CD1c-positive myeloid dendritic cell (primary cell): ENCODE results near the gene KCNQ1.

Experiments
- DNase-seq: peaks from one replicate; pipeline ENCODE4 v3.0.0-alpha.2; 2016; ENCODE audit errors: extremely low spot score

Gene KCNQ1

DNA sequence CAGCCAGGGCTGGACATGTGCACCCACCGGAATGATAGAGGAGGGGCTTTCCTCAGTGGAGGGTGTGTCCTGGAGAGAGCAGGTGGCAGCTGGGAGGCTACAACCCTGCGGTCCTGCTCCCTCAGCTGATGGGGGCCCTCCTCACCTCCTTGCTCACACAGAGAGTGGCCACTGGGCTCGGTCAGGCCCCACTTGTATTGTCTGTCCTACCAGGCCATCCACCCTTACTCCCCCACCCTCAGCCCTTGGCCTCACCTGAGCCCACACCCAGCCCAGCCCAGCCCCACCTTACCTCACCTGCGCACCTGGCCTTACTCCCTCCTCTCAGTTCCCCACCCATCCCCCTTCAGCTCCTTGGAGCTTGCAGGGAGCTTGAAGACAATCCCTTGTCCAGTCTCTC lies 3.6 kb upstream of the KCNQ1 start:
- no peak for DNase-seq

DNA sequence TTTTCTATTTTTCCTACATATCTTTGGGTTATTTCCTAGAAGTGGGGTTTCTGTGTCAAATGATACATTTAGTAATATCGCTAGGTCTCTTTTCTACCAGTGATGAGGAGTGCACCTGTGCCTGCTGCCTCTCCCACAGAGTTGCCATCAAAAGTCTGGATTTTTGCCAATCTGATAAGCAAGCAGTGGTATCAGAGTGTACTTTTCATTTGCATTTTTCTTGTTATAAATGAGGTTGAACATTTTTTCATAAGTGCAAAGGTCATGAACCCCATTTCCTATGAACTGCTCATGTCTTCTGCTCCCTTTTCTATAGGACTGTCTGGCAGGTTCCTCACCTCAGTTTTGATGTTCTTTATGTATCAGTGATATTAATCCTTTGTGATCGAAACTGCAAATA lies 2.2 kb upstream of the KCNQ1 start:
- peak; percentile 44 for DNase-seq

DNA sequence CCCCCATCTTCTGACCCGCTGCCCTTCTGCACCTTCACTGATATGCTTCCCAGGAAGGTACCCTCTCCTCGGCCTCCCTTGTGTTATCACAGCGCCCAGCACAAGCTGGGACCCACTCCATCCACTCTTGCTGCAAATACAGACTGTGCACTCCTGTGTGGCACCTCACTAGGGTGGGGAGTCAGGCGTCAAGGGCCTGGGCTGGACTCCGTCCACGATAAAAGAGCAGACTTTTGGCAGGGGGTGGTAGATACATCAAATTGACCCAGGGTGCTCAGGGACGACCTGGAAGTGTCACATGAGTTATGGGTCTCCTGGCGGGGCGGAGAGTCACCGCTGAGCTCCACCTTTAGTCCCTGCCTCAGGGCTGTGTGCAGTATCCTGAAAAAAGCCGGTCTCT lies 1.4 kb upstream of the KCNQ1 start:
- DNase-seq: no peak

DNA sequence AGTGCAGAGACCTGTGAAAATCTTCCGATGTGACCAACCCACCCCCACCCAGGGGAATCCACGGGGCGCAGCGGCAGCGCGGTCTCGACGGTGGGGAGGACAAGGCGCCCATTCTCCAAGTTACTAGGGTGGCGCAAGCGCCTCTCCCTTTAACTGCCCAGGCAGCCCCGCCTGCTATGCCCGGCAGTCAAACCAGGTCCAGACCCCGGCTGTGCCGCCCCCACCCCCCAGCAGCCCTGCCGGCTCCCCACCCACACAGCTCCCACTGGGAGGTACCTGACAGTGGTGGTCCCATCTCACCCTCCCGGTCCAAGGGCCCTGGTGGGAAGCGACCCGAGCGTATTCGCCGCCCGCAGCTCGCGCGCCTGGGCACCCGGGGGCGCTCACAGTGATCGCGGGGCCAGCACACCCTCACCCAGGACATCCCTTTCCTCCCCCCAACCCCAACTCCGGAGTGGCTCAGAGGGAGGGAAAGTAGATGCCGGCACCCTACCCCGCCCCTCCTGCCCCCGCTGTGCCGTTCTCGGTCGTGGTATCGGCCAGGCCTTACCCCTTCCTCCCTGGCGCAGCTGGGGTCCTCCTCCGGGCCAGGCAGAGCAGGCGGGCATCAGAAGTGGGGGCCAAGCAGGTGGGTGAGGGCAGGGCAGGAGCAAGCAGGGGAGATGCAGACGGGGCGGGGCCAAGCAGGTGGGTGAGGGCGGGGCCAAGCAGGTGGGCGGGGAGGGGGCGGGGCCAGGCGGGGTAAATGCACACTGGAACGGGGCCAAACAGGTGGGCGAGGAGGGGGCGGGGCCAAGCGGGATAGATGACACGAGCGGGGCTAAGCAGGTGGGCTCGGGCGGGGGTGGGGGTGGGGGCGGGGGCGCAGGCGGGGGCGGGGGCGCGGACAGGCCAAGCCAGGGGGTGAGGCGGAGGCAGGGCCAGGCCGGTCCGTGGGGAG lies 657 bp upstream of the KCNQ1 start, which contains the start of gene TRPM5:
TRPM5 (minus strand) TSS at position 634 of the 940 bp plus-strand sequence. CDS start 21,478 bp downstream, outside the sequence.
- DNase-seq: peak; percentile 39

DNA sequence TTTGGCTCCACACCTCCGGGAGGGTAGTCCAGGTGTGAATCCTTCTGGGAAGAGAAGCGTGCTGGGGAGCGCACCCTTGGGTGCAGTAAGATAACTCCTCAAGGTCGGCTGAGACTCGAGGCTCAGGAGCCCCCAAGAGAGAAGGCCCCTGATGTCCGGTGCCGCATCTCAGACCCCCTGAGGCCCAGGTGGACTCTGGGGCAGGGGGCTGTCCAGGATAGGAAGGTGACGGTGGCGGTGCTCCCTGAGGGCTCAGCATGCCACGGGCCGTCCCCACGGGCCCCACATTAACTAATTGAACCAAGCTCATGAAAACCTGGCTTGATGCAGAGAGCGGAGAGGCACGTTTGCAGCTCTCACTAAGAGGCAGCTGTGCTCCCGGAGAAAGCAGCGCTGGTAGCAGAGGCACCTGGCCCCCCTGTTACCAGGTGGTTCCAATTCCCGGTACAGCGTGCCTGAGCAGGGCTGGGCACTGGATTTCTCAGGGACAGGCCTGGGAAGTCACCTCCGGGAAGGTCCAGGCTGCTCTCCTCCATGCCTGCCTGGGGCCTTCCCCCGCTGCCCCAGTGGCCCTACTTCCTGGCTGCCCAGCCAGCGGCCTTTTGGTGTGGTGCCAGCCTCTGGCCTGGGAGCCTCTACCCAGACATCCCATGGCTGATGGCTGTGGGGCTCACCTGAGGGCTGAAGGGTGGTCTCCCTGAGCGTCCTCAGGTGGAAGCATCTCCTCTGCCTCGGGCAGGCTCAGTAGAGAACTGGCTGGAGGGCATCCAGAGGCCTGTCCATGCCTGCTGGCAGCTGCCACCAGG lies 1.1 kb downstream of the KCNQ1 start:
- no peak for DNase-seq

DNA sequence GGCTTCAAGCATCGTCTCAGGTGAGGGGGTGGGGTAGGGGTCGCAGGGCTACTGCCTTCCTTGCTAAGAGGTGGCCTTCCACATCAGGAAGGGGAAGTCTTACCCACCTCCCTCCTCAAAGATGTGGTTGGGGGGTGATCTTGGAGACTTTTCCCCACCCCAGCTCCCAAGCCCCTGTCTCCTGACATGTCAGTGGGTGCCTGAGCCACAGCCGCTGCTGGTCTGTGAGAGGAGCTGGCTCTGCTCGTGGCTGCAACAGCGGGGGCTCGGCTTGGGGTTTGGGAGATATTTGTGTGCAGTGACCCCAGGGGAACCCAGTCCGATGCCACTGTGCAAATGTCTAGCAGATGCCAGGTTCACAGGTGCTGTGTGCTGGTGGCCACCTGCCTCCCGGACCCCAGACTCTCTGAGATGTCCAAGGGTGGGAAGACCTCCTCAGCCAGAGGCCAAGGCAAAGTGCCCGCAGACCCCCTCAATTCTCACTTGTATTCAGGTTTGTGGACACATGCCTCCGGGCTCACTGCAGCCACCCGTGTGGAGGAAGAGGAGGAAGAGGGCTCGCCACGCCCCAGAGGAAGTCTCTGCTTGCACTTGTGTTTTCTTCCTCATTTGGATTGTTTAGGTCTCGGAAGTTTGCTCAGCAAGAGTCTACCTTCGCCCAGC lies 1.9 kb downstream of the KCNQ1 start:
- peak; percentile 63 for DNase-seq

DNA sequence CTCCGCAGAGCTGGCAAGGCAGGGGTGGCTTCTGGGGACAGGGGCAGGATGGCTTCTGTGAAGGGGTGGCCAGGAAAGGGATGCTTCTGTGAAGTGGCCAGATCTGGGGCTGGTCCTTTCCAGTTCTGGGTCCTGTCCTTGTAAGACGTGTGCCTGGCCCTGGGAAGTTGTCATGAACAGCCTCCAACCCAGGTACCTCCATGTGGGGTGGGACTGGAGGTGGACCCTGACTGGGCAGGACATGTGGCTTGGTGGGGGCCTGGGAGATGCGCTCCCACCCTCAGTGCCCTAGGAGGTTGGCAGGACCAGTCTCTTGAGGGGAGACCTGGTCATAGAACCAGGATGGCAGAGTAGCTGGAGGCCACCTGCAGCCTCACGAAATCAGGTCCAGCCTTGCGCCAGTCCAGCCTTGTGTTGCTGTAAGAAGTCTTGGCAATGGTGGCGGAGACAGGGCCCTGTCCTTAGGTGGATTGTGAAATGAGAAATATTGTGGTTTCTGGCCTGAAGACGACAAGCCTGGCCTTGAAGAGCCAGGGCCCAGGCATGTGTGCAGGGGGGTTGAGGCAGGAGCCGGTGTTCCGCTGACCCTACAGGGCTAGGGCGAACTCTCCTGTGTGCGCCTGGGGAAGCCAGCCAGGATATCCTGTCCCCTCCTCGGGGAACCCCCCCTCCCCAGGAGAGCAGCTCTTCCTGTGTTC lies 2.6 kb downstream of the KCNQ1 start:
- peak; percentile 31 for DNase-seq

DNA sequence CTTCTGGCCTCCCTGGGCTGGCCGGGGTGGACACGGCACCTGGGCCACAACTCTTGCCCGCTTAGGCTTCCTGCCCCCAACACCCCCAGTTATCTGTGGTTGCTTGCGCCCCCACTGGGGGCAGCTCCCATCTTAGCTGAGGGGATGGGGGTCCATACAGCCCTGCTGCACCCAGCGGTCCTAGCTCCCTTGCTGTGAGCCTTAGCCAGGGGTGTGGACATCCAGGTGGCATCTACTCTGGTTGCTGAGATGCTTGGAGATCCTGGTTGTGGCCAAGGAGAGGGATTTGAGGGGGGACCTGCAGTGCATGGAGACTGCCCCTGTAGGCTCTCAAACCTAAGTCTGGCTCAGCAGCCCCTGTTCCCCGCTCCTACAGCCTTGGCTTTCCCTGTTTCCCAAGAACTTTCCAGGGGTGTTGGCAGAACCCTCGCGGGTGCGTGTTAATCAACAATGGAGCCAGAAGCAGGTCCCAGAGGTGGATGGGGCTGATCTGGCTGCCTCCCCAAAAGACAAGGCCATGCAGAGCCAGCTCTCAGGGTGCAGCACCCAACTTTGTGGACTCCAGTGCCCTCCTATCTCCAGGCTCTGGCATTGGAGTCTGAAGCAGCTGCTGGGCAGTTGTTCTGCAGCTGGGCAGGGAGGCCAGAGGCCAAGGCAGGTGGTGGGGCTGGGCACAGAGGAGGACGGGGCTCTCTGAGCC lies 3.3 kb downstream of the KCNQ1 start:
- DNase-seq: no peak

DNA sequence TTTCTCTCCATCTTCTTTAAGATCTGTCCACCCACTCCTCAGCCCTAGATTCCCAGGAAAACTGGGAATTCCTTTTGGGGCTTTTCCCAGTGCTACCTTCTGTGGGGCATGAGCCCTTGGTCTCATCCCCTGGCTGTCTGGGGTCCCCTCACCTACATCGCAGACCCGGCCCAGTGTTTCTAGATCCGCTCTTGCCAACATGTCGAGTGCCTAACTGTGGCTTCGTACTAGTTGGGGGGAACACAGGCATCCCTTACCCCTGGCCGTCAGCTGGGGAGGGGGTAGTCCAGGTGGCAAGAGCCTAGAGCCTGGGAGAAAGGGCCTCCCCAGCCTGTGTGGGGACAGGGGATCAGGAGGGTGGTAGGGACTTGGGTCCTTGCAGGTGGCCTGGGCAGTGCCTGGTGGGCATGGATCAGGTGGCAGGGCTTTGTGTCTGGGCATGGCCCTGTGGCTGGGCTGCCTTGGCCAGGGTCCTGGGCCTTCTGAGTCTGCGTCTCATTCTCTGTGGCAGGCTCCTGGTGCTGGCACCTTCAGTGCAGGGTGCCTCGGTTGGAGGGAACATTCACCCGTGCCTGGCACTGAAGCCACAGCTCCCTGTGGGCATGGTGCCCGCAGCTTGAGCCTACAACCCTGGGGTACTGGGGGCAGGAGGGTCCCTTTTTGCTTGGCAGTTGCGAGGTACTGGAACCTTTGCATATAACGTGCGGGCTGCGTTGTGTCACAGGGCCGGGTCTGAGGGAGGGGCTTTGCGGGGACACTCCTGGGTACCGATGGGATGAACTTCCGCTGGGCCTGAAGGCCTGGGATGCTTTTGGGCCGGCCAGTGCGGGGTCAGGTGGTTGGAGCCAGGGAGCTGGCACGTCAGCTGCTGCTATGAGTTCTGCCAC lies 4.1 kb downstream of the KCNQ1 start:
- DNase-seq: no peak

DNA sequence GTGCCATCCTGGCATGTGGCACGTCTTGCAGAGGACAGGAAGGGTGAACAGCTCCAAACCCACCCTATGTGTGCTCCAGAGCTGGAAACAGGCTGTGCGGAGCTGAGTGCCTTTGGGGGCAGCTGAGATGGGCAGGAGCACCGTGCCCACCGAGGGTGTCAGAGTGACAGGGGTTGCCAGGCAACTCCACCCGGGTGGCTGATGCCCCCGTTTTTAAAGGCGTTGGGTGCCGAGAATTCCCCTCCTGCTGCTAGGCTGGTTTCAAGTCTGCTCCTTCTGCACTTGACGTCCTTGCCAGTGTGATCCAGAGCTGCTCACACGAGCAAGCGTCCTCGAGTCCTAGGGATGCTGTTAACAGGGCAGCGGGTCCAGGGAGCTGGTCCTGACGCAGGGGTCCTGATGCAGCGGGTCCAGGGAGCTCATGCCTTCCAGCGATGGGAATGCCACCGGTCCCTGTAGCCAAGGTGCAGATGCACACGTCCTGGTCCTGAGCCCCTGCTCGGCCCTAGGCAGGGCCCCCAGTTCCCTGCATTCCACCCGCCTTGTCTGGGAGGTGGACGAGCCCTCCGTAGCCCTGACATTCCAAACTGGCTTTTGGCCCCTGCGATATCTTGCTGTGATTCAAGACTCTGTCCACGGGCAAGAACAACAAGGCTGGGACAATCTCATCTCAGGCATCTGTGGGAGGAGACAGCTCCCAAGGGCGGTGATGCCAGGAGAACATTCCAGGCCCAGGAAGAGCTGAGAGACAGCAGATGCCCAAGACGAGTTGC lies 4.9 kb downstream of the KCNQ1 start:
- no peak for DNase-seq

DNA sequence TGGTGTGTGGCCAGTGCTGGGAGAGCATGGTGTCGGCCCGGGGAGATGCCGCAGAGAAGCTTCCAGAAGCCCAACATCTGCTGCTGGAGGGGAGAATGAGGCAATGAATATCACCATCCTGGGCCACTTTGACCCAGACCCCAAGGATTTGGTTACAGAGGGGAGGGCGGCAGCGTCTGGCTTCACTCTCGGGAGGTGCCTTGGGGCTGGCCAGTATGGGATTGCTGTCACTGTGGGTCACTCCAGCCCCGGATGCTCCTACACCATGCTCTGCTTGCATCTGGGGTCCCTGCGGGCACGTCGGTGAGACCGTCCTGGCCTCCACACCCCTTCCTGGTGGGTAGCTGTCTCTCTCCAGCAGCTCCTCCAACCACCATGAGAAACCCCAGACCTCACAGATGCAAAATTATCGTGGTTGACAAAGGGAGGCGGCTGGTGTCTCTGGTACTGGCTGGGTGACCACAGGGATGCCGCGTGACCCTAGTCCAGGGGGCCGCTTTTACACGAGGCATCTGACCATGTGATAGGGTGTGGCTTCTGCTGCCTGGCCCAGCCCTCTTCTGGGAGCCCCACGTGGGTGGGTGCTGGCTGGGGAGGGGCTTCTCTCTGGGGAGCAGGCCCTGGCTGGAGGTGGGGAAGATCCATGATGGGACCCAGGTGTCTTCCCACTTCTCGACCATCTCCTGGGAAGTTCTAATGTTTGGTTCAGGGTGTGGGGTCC lies 5.7 kb downstream of the KCNQ1 start:
- DNase-seq: no peak

DNA sequence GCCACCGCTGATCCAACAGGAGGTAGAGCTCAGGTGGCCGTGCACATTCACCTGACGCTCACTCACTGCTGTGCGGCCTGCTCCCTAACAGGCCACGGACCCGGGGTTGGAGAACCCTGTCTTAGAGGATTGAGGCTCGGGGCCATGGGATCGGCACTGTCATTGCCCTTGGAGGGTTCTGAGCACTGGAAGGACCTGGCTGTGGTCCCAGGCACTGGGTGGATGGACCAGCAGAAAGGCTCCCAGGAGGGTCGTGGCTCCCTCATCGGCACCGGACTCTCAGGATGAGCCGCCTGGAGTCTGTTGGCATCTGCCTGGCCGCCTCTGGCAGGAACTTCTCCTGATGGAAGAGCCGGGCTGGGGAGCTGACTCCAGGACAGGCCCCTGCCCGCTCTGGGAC lies 6.5 kb downstream of the KCNQ1 start:
- DNase-seq: no peak

DNA sequence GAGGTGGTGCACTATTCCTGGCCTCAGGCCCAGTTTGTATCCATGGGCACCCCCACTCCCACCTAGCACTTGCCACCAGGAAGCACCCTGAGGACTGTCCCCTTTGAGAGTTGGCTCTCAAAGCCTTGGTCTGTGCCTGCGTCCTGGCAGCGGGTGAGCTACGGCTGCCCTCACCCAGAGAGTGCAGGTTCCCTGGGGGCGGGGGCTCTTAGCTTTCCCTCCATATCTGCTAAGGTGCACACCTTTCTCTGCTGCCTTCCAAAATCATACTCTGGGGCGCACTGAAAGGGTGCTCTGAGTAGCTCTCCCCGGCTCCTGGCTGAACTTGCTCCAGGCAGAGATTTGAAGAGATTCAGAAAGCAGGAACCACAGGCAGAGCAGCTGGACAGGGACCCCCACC lies 7.1 kb downstream of the KCNQ1 start:
- DNase-seq: no peak

DNA sequence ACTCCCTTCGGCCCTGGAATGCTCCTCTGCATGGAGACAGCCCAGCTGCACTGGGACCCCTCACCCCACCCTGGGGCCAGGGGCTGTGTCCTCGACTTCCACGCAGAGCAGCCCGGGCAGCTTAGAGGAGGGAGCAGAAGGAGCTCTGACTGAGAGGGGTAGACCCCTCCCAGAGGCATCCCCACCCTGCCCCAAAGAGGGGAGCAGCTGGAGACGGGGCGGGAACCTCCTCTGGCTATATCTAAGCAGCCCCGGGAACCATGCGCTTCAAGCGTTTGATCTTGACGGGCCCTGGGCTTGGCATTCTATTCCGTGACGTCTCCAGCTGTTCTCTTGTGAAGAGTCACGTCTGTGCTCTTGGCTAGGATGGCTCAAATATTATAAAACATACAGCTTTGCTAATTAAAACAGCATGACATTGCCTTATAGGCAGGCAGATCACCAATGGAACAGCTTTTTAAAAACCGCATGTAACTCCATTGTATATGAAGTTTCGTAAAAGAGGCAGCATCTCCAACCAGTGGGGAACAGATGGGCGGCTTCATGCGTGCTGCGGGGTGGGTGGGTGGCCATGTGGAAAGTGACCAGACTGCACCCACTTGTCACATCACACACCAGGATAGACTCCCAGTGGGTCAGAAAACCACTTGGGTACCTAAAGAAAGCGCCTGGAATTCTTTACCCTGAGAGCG lies 7.7 kb downstream of the KCNQ1 start:
- no peak for DNase-seq

DNA sequence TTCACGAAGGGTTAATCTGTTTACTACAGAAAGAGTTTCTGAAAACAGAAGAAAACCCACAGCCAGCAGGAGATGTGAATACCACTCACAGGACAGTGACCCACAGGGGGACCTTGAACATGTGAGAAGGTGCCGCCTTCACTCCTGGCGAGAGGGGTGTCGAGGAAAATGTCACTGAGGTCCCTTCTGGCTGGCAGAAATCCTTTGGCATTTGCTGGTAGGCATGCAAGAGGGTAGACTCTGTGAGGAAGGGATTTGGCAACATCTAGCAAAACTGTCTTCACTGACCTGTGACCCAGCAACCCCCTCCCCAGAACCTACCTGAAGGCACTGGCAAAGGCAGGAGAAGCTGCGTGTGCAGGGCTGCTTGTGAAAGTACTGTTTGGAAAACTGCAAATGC lies 8.6 kb downstream of the KCNQ1 start:
- DNase-seq: no peak

DNA sequence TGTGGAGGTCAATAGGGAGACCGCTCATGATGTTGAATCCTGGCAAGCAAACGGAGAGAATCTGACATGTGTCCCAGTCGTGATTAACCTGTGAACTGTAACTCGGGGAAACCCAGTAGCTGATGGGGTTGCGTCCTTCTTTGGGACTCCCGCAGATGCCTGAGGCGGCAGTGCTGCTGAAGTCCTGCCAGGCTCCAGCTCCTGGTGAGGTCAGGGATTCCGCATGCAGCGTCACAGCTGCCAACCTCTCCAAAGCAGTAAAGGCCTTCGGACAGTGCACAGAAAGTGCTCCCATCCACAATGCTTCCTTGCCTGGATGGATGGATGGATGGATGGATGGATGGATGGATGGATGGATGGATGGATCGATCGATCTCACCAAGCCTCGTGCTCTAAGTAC lies 13.5 kb downstream of the KCNQ1 start:
- DNase-seq: no peak

DNA sequence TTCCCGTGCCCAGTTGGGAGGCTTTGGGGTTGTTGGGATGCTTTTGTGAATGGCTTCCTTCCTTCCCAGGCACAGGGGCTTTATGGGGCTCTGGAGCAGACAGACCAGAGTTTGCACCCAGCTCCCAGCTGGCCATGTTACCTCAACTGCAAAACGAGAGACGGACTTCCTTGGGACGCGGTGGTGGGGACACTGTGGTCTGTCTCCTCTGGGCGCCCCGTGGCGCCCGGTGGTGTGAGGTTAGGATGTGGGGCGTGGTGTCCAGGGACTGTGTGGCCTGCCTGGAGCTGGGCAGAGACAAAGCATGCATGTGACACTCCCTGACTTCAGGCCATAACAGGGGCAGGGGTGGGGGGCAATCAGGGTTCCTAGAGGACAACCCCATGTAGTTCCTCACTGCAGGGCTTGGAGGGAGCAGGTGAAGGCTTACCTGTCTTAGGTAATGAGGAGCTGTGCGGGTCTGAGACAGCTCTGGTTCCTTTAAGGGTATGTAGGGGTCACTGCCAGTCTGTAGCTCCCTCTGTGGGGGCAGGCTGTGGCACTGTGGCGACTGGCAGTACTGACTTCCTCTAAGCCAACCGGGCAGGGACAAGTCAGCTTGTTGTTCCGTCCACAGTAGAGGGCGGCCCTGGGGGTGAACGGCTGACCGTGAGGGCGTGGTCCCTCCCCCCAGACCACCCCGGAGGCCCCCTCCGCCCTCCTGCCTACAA lies 14.4 kb downstream of the KCNQ1 start:
- peak; percentile 29 for DNase-seq
